HG03378 (cell line): ENCODE measurements around the gene RGS9.
"Not testable (repeated sequence)": the region's sequence is repeated elsewhere in the genome, so short reads cannot be mapped to it uniquely, and the experiment has no call there.

Experiments
- ATAC-seq: cut with Tn5 transposase; IDR thresholded peaks from one replicate; pipeline ENCODE4 v1.9.1; 2021; ENCODE audit warnings: mild to moderate bottlenecking, moderate library complexity; ENCODE audit not compliant: unreplicated experiment

RGS9 gene

DNA sequence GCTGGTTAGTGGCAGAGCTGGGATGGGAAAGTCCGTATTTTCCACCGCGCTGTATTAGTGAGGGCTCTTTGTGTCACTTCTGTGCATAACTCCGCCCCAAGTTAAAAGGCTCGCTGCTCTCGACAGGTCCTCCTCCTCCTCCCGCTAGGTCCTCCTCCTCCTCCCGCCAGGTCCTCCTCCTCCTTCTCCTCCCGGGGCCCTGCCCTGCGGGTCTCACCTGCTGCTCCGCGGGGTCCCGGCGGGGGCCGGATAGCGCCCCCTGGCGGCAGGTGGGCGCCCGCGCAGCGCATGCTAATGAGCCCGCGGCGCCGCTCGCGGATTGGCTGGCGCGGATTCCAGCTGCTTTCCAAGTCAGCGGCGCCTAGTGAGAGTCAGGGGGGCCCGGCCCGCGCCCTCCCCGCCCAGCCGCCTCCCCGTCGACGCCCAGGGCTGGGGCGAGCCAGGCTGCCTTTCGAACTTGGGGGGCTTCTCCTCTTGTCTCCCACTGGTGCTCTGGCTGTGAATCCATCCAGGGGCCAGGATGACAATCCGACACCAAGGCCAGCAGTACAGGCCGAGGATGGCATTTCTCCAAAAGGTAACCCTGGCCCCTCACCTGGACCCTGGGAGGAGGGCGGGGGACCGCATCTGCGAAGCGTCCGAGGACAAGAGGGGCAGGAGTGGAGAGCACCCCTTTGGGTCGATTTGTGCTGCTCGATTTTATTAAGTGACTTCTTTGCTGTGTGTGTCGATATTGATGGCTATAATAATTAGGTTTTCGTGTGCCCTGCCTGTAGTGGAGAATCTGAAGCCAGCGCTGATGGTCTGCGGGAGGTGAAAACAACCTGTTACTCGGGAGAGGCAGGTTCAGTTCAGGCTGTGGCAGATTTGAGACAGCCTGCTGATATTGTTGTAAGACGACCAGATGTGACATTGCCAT lies at the start of gene RGS9:
TSS of gene RGS9 (plus strand) at position 350 of the 919 bp plus-strand sequence. CDS start at position 521, 171 bp downstream.
- ATAC-seq = peak; percentile 69

DNA sequence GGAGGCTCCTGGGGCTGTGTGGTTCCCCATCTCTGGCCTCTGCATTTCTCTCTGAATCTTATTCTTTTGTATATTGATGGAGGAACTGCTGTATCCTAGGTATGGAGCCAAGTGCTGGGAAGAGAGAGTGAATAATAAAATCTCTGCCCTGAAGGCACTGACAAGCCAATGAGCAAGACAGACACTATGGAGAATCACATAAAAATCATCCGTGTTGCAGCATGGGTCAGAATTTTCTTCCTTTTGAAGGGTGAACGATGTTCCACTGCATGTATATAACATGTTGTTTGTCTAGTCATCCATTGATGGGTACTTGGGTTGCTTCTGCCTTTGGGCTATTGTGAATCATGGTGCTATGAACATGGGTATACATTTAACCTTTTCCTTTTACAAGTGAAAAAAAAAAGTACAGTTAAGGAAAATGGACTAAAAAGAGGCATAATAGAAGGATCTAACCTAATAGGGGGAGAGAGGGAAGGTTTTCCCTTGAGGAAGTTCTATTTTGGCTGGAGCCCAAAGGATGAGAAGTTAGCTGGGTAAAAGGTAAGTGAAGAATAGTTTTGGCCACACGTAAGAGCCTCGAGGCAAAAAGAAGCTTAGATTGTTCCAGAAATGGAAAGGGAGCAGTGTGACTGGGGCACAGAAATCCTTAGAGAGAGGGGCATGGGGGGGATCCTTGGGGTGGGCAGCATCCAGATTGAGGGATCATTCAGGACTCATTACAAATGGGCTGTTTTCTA lies 48.4 kb upstream of the RGS9 start:
- no peak for ATAC-seq

DNA sequence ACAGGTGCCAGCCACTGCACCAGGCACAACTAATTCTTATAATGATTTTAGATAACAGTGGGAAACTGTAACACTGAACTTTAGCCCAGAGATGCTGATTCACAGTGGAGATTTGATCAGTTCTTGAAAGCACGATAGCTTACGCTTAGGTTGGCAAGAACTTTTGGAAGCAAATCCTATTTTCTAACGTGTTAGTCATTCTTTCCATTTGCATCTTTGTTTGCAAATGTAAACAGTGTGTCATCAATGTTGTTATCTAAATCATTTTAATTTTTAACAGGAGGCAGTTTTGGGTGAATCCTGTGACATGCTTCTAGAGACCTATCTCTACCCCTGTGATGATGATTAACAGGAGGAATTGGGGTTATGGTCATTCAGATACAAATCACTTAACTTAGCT lies 44.9 kb upstream of the RGS9 start:
- no peak for ATAC-seq

DNA sequence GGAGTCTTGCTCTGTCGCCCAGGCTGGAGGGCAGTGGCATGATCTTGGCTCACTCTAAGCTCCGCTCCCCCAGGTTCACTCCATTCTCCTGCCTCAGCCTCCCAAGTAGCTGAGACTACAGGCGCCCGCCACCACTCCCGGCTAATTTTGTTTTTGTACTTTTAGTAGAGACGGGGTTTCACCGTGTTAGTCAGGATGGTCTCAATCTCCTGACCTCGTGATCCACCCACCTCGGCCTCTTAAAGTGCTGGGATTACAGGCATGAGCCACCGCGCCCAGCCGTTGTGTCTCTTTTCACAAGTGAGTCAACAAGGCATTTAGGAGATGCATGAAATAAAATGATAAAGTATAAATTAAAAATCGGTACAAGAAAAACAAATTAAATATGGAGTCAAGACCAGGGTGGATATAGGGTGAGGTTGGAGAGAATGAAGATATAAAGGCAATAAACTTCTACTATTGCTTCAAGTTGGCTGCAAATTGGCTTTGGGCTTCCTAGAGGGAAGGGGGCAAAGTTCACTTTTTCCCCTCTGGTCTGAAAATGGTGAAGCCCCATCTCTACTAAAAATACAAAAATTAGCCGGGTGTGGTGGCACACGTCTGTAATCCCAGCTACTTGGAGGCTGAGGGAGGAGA lies 44.3 kb upstream of the RGS9 start:
- ATAC-seq = not testable (repeated sequence)

DNA sequence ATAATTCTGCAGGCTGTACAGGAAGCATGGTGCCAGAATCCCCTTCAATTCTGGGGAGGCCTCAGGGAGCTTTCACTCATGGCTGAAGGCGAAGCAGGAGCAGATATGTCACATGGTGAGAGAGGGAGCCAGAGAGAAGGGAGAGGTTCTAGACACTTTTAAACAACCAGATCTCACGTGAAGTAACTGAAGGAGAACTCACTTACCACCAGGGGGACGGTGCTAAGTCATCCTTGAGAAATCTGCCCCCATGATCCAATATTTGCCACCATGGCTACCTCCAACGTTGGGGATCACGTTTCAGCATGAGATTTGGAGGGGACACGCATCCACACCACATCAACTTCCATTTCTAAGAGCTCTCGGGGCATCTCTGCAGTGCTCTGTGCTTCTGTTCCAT lies 43.2 kb upstream of the RGS9 start:
- no peak for ATAC-seq

DNA sequence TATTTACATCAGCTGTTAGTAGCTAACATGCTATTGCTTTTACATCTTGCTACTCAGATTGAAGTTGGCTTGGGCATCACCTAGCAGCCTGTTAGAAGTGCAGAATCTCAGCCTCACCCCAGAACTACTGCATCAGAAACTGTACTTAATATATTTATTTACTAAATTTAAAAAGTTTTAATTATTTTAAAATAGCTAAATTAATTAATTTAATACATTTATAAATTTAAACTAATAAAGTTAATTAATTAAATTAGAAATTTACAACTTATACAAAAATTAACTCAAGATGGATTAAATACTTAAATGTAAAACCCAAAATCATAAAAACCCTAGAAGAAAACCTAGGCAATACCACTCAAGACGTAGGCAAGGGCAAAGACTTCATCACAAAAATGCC lies 41.7 kb upstream of the RGS9 start:
- no peak for ATAC-seq

DNA sequence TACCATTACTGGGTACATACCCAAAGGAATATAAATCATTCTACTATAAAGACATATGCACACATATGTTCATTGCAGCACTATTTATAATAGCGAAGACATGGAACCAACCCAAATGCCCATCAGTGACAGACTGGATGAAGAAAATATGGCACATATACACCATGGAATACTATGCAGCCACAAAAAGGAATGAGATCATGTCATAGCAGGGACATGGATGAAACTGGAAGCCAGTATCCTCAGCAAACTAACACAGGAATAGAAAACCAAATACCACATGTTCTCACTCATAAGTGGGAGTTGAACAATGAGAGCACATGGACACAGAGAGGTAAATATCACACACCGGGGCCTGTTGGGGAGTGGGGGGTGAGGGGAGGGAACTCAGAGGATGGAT lies 40.8 kb upstream of the RGS9 start:
- ATAC-seq = not testable (repeated sequence)

DNA sequence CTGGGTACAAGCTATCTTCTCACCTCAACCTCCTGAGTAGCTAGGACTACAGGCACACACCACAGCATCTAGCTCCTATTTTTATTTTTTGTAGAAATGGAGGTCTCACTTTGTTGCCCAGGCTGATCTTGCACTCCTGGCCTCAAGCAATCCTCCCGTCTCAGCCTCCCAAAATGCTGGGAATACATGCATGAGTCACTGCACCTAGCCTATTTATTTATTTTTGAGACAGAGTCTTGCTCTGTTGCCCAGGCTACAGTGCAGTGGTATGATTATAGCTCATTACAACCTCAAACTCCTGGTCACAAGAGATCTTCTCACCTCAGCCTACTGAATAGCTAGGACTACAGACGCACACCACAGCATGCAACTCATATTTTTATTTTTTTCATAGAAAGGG lies 40.1 kb upstream of the RGS9 start:
- ATAC-seq = no peak

DNA sequence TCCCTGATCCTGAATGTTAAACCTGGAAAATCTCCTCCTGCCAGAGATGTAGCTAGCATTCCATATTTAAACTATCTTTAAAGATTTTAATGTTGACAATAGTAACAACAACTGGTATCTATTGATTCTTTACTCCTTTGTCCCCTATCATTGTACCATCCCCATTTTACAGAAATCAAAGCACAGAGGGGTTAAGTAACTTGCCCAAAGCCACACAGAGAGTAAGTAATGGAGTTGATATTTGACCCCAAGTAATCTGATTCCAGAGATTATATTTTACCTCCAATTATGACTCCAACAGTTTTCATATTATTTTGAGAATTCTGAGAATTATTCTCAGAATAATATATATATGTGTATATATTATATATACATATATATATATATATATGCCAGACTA lies 37.7 kb upstream of the RGS9 start:
- ATAC-seq = no peak

DNA sequence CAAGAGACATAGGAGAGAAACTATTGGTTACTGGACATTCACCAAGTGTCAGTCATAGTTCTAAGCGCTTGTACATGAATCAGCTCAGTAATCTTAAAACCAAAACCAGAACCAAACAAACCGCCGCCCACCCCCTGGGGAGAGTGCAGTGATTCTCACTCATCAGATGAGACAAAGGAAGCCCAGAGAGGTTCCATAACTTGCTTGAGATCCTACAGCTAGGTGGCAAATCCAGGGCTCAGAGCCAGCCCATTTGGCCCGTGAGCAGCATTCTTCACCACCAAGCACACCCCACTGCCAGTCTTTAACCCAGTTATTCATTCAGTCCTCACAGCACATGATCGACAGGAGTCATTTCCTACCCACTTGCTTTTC lies 37.2 kb upstream of the RGS9 start:
- ATAC-seq = peak; percentile 82

DNA sequence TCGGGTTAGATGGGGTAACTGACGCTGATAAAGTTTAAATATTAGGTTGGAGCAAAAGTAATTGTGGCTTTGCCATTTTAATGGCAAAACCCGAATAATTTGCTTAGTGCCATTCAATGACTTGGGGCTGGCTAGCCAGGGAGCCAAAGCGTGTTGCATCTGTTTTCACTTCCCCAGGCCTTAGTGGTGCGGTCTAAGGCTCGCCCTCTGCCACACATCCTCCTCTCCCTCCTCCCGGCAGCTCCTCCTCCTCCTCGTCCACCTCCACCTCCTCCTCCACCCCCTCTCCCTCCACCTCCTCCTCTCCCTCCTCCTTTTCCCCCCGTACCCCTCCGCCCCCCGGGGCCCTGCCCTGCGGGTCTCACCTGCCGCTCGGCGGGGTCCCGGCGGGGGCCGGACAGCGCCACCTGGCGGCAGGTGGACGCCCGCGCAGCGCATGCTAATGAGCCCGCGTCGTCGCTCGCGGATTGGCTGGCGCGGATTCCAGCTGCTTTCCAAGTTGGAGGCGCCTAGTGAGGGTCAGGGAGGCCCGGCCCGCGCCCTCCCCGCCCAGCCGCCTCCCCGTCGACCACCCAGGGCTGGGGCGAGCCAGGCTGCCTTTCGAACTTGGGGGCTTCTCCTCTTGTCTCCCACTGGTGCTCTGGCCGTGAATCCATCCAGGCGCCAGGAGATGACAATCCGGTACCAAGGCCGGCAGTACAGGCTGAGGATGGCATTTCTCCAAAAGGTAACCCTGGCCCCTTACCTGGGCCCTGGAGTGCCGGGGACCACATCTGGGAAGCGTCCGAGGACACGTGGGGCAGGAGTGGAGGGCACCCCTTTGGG lies 36.6 kb upstream of the RGS9 start:
- peak; percentile 68 for ATAC-seq

DNA sequence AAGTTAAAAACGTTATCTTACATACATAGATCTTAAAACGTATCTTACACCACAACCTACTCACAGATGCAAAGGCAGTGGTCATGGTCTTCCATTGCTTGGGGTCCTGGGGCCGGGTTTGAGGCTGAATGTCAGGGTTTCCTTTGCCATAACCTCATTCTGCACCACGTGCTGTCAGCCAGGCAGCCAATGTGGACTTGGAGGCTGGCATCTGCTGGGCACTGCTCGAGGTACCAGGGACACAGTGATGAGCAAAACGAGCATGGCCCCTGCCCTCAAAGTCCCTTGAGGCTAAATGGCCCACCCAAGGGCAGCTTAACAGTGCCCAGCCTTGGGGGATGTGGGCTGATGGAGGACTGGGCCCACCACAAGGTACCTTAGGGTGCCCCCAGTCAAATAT lies 35.8 kb upstream of the RGS9 start:
- ATAC-seq = no peak

DNA sequence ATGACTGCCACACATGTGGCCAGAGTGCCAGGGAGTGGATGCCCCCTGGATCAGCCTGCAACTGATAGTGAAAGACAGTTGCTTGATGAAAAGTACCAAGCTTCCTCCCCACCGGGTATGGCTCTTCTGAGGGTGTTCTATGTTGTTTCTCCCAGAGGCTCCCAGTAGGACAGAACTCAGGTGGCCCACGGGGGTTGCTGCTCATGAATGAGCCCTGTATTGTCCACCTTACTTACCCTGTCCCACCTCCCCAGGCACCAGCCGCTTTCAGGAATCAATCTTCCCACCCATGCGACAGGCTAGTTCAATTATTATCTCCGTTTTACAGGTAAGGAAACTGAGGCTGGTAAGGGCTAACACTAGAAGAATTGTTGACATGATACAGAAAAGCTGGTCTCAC lies 34.9 kb upstream of the RGS9 start:
- ATAC-seq = no peak

DNA sequence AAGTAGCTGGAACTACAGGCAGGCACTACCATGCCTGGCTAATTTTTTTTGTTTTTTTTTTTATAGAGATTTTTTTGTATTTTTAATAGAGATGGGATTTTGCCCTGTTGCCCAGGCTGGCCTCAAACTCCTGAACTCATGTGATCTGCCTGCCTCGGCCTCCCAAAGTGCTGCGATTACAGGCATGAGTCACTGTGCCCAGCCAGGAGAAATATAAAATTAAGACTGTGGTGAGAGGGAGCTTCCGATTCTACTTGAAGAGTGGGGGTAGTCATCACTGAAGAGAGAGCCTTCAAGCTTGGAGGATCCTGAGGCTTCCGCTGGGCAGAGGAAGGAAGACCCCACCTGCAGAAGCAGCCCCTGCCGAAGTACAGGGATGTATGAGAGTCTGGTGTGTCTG lies 34.4 kb upstream of the RGS9 start:
- no peak for ATAC-seq

DNA sequence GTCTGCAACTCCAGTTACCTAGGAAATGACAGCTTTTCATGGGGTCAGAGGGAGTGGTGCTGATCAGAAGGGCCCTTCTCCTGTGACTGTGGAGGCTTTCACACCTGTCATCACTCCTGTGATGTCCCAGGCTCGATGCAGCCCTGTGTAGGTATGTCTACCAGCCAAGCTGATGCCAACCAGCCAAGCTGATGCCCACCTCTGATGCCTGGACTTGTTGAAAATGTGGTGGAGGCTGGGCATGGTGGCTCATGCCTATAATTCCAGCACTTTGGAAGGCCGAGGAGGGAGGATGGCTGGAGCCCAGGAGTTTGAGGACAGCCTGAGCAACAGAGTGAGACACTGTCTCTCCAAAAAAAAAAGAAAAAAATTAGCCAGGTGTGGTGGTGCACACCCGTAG lies 33.7 kb upstream of the RGS9 start:
- no peak for ATAC-seq

DNA sequence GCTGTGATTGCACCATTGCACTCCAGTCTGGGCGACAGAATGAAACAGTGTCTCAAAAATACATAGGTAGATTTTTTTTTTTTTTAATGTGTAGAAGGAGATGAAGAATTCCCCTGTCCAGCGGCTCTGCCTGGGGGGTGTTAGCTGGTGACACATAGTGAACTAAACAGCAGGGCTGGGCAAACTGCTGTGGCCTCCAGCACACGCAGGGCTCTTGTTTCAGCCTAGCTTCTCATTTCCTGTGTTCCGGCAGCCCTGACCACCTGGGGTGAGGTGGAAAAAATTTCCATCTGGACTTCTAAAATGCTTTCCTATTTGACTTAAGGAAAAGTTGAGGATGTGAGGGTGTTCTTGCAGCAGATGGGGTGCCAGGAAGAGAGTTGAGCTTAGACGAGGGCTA lies 33.3 kb upstream of the RGS9 start:
- ATAC-seq = no peak

DNA sequence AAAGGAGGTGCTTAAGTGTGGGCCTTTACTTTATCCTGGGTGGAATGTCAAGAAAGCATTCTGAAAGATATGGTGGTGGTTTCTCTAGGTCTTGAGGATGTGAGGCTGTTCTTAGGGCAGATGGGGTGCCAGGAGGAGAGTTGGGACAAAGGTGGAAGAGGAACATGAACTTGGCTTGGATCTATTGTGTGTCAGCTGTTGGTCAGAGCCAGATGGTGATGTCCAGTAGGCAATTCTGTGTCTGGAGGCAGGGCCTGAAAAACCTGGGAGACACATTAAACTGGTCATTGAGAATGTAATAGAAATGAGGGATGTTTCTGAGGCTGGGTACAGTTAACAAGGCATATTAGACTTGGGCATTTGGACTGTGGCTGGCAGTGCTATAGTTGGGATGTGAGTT lies 32.6 kb upstream of the RGS9 start:
- no peak for ATAC-seq

DNA sequence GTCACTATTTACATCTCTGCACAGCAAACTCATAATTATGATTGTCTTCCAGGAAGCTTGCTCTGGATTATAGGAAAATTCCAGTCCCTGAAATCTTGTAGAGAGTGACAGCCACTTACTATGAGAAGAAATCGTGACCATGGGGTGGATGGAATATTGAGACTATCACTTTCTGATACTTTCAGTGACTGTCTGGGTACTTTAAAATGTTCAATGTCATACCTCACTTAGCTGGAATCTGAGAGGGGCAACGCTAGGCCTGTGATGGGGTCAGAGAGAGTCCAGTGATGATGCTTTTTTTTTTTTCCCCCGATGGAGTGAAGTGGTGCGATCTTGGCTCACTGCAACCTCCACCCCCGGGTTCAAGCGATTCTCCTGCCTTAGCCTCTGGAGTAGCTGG lies 32.2 kb upstream of the RGS9 start:
- ATAC-seq = no peak

DNA sequence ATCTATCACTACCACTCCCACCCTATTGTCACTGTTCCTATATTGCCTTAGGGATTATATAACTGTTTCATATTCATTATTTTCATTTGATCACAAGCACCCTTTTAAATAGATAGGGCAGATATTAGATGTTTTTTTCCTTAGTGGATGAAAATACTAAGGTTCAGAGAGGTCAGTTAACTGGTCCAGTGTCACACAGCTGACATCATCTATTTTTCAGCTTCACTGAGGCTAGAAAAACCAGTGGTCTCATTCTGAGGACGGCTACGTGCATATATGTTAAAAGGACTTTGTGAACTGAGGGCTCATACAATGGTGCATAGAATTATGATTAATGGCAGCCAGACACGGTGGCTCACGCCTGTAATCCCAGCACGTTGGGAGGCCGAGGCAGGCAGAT lies 29.0 kb upstream of the RGS9 start:
- no peak for ATAC-seq

DNA sequence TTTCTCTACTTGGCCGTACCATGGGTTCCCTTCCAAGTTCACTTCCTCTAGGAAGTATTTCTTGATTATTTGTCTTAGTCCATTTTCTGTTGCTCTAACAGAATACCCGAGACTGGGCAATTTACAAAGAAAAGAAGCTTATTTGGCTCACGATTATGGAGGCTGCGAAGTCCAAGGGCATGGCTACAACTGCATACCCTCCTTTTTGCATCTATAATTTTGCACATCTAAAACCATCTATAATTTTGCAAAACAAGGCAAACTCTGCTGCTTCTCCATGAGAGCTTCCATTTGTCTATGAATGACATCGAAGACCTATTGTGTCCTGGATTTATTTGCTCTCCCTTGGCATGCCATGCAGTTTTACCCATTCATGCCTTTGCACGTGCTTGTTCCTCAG lies 27.6 kb upstream of the RGS9 start:
- no peak for ATAC-seq
